GM04504 (cell line): ENCODE data around the gene HMGCS1.
"Not testable (repeated sequence)": the region's sequence is repeated elsewhere in the genome, so short reads cannot be mapped to it uniquely, and the experiment has no call there.

Source experiments
- DNase-seq: peaks from one replicate; pipeline ENCODE4 v3.0.0-alpha.2; 2012; ENCODE audit warnings: low read depth

Gene HMGCS1

GRCh38 chr5:43312076-43312661 lies 1.0 kb downstream of the HMGCS1 start:
- no peak for DNase-seq

GRCh38 chr5:43309637-43310036 lies 3.6 kb downstream of the HMGCS1 start:
- no peak for DNase-seq

DNA sequence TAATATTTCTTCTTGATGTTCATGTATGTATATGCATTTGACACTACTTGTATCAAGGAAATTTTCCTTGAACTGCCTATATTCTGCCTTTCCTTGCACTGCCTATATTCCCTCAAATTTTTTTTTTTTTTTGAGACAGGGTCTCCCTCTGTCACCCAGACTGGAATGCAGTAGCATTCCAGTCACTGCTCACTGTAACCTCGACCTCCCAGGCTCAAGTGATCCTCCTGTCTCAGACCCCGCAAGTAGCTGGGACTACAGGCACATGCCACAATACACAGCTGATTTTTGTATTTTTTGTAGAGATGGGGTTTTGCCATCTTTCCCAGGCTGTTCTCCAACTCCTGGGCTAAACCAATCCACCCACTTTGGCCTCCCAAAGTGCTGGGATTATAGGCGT lies 4.1 kb downstream of the HMGCS1 start:
- no peak for DNase-seq

DNA sequence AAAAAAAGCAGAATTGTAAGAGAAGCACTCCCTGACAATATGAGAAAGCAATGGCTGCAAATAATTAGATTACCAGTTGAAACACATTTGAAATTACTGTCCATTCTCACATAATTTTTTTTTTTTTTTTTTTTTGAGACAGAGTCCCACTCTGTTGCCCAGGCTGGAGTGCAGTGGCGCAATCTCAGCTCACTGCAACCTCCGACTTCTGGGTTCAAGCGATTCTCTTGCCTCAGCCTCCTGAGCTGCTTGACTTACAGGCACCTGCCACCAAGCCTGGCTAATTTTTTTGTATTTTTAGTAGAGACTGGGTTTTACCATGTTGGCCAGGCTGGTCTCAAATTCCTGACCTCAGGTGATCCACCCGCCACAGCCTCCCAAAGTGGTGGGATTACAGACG lies 6.3 kb downstream of the HMGCS1 start:
- not testable (repeated sequence) for DNase-seq

DNA sequence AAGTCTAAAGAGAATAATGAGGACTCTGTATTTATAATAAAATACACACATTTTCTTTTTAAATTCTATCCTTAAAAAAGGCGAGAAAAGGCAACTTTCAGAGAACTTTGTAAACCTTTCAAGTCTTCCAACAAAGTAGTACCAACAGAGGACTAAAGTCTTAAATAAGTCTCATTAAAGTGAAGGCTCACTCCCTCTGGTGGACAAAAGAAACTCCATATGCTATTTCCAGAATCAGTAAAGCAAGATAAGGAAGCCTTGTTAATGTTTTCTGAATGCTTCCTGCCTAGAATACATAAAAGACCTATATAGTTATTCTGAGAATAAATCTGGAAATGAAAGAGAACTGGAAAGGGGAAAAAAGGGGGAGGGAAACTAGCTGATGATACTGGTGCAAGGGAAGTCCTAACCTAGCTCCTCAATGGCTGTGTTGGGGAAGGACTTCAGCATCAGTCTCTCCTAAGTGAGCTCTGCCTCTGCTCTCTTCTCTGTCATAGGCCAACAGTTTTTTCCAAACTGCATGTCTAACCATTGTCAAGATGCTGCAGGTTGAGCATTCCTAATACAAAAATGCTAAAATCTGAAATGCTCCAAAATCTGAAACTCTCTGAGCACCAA lies 7.2 kb downstream of the HMGCS1 start:
- no peak for DNase-seq

DNA sequence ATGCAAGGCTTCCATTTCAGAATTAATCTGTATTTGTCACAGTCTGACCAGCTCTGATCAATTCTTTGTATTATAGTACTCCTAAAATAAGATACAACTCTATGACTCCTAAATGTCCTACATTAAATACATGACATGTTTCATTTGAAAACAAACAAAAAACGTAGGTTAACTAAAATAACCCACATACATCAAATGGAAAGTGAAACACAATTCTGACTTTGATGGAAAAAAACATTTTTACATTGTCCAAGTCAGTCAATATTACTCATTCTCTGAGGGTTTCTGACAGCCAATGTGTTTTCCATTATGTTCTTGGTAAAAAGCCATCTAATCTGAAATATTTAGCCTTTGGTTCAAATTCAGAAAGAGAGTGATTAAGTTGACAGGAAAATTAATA lies 8.7 kb downstream of the HMGCS1 start:
- DNase-seq: no peak

DNA sequence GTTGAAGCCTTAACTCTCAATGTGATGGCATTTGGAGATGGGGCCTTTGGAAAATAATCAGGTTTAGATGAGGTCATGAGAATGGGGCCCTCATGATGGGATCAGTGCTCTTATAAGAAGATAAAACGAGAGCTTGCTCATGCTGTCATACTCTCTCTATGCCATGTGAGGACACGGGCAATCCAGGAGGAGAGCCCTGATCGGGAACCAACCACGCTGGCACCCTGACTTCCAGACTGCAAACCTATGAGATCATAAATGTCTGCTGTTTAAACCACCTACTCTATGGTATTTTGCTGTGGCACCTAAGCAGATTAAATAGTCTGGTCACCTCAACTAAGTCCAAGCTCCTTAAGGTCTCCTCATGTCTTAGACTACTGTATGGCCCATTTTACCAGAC lies 10.0 kb downstream of the HMGCS1 start:
- no peak for DNase-seq

DNA sequence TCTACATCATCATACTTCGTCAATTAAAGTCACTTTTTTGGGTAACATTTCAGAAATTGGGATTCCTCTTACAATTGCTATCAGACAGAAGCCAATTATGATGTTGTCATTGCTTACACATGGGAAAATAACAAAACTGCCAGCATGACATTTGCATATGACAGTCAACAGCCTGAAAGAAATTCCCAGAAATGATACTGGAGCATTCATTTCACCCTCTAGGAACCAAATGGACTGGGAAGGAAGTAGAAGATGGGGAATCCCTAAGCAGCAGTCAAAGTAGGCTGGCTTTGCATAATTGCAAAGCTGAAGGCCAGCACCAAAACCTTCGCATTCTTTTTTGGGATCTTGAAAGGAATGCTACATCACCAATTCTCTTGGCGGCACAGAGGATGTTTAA lies 10.7 kb downstream of the HMGCS1 start:
- DNase-seq: no peak

DNA sequence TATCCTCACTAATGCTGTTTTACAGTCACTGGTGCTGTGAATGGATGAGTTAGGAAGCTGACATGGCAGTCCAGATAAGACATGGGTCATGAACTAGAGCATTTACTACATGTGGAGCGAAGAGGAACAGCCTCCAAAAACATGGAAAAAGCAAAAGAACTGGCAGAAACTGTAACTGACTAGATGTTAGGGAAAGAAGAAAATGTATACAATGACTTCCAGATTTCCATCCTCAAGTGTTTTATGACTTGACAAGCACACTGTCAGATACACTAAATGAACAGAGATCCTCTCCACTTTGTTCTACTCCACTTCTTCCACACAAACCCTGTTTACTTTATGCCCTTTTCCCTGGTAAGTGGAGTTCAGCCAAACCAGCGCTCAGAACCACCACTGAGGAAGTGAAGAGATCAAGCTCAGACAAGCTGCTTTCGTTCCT lies 11.5 kb downstream of the HMGCS1 start:
- no peak for DNase-seq

DNA sequence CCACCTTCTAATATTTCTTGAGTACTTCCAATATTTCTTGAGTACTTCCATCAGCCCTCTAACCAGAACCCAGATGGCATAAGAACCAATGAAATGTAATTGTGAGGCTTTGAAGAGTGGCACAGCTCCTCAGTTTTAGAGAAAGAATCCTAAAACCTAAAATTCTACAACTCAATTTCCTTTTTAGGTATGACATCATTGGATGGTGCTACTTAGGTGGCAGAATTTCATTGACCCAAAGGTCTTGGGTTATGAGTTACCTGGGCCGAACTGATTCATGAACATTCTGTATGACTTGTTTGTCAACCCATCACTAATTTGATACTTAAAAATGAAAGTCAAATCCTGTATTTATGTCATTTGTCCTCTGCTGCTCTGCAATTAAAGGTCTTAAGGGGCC lies 13.1 kb downstream of the HMGCS1 start:
- DNase-seq: no peak

GRCh38 chr5:43298443-43298842 lies 14.8 kb downstream of the HMGCS1 start:
- DNase-seq: no peak

GRCh38 chr5:43296835-43297234 lies 16.4 kb downstream of the HMGCS1 start:
- no peak for DNase-seq

DNA sequence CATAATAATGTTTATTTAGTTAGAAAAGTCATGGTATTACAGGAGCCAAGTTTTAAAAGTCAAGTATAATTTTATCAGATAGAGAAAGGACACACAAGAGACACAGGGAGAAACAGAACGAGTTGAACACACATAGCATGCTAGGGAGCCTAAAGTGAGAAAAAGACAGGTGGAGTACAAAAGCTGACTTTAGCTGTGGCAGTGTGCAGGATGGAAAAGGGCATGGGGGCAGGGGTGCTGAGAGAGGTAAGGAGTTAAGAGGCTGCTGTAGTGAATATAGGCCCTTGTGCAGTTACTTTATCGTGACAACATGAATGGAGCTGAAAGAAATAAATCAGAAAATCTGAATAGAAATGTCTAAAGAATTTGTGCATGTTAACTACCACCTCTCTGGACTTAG lies 18.0 kb downstream of the HMGCS1 start:
- no peak for DNase-seq

DNA sequence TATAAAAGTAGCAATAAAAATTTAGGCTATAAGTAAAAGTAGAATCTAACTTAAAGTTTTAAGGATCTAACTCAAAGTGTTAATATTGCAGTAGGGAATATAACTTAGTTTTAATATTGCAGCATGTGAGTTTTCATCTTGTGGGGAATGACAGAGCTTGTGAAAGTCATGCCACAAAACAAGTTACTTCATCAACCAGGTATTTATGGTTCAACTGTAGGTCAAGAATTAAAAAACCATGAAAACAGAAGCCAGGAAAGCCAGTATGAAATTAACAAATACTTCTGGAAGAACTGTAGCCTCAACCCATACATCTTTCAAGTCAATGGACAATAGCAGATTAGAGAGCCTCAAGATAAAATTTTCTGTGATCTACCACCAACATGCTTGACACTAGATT lies 19.0 kb downstream of the HMGCS1 start:
- no peak for DNase-seq

DNA sequence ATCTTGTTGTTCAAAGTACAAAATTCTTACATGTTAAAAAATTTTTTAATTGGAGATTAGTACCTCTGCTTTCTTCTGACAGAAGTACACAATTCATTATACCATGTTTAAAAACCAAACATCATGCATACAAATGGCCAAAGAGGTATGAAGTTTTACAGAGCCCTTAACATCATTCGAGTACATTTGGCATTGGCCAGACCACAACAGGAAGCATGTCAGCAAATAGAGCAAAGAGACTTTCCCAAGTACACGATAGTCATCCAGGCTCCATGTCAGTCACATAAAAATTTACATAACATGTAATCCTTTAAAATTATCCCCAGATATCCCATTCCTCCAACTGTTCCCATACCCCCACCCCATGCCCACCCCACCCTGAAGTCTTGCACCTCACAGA lies 22.5 kb downstream of the HMGCS1 start:
- no peak for DNase-seq

GRCh38 chr5:43288269-43288831 lies 24.9 kb downstream of the HMGCS1 start:
- no peak for DNase-seq

DNA sequence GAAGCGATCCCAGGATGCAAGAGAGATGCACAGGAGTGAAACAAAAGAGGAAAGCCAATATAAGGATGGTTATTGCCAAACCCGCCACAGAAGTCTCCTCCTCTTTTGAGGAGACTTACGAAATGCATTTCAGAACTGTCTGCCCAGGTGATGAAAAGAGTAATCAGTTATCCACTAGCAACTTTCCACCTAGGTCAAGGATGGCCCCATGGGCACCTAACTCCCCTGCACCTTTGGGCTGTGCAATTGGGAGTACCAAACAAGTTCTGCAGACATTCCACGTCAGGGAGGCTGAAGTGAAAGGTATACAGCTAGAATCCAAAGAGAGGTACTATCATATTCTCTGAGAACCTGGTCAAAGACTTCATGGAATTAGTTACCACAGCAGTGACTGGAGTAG lies 25.7 kb downstream of the HMGCS1 start:
- no peak for DNase-seq

DNA sequence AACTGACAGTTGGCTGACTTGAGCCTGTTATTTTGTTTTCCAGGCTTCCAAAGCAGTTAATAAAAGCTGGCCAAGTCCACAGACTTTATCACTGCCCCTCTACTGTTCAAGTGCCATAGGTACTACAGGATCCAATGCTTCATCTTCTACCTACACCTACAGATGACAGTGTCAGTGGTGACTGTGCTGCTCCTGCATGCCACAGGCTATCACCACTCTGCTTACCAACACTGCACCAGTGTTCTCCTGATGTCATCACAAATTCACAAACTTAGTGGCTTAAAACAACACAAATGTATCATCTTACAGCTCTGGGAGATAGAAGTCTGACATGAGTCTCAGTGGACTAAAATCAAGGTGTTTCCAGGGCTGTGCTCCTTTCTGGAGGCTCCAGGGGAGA lies 26.6 kb downstream of the HMGCS1 start:
- DNase-seq: no peak

GRCh38 chr5:43281840-43282658 lies 31.2 kb downstream of the HMGCS1 start:
- no peak for DNase-seq

- no peak for DNase-seq
Measured at GRCh38 chr5:43279548-43280274, 33.5 kb downstream of the HMGCS1 start.

DNA sequence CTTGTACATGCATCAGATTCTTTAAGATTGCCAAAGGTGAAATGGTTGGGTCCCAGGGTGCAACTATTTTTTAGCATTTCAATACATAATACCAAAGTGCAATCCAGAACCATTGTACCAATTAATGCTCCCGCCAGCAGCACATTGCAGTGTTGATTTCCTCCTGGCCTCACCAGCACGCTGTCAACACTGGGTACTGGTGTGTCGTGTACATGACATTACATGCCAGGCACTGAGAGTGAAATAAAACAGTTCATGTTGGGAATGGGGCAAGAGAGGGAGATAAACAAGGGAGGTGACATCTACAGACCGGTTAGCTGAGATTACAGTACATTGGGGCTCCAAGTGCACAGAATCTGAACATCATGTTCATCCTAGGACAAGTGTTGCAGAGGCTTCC lies 37.8 kb downstream of the HMGCS1 start:
- DNase-seq: no peak

- no peak for DNase-seq
Measured at GRCh38 chr5:43274435-43275114, 38.6 kb downstream of the HMGCS1 start.
